ENCODE data around the gene KANK2. TPM values are rescaled to one million over a fixed set of nuclear protein-coding genes. Genes with fewer than 3 reads are reported as not detected.

KANK2 gene
- total RNA-seq, 1 donor from 2014 or later, result 55.3 TPM

GRCh38 chr19:11173516-11174155, 23.7 kb downstream of the KANK2 start:
- no peak overlapping the region for H3K27ac Mint-ChIP-seq
- H3K9me3 Mint-ChIP-seq, result no peaks in the 10 kb centered on the region
- H3K36me3 Mint-ChIP-seq, result peaks cover 9% of the 10 kb centered on the region
- no peak for DNase-seq (ENCODE audit: extremely low spot score, unreplicated experiment)
- TF ChIP-seq CTCF (conservative IDR thresholded peaks at IDR 0.05), result no peak
- H3K27me3 Mint-ChIP-seq, result no peaks in the 10 kb centered on the region
- no peaks in the 10 kb centered on the region for H3K4me1 Mint-ChIP-seq (ENCODE audit: unreplicated experiment)
- H3K4me3 Mint-ChIP-seq, result no peak overlapping the region

- H3K4me3 Mint-ChIP-seq, result no peak overlapping the region
- no peaks in the 10 kb centered on the region for H3K4me1 Mint-ChIP-seq (ENCODE audit: unreplicated experiment)
- H3K9me3 Mint-ChIP-seq, result no peaks in the 10 kb centered on the region
- no peak for DNase-seq (ENCODE audit: extremely low spot score, unreplicated experiment)
- TF ChIP-seq CTCF (conservative IDR thresholded peaks at IDR 0.05), result no peak
- no peak overlapping the region for H3K27ac Mint-ChIP-seq
- H3K36me3 Mint-ChIP-seq, result peaks cover 4% of the 10 kb centered on the region
- H3K27me3 Mint-ChIP-seq, result no peaks in the 10 kb centered on the region
These were observed 24.8 kb downstream of the KANK2 start for GRCh38 chr19:11172576-11172975.

- no peak for TF ChIP-seq CTCF (conservative IDR thresholded peaks at IDR 0.05)
- H3K9me3 Mint-ChIP-seq, result no peaks in the 10 kb centered on the region
- no peak overlapping the region for H3K4me3 Mint-ChIP-seq
- H3K4me1 Mint-ChIP-seq (ENCODE audit: unreplicated experiment), result no peaks in the 10 kb centered on the region
- no peak overlapping the region for H3K27ac Mint-ChIP-seq
- DNase-seq (ENCODE audit: extremely low spot score, unreplicated experiment), result no peak
- peaks cover 9% of the 10 kb centered on the region for H3K36me3 Mint-ChIP-seq
- H3K27me3 Mint-ChIP-seq, result no peaks in the 10 kb centered on the region
These were observed 26.2 kb downstream of the KANK2 start for GRCh38 chr19:11171144-11171543.

GRCh38 chr19:11169896-11170678, 27.3 kb downstream of the KANK2 start:
- no peak overlapping the region for H3K4me3 Mint-ChIP-seq
- TF ChIP-seq CTCF (conservative IDR thresholded peaks at IDR 0.05), result no peak
- no peaks in the 10 kb centered on the region for H3K4me1 Mint-ChIP-seq (ENCODE audit: unreplicated experiment)
- H3K27ac Mint-ChIP-seq, result no peak overlapping the region
- H3K9me3 Mint-ChIP-seq, result no peaks in the 10 kb centered on the region
- H3K36me3 Mint-ChIP-seq, result peaks cover 9% of the 10 kb centered on the region
- no peaks in the 10 kb centered on the region for H3K27me3 Mint-ChIP-seq
- DNase-seq (ENCODE audit: extremely low spot score, unreplicated experiment), result no peak

GRCh38 chr19:11168568-11168967, 28.8 kb downstream of the KANK2 start:
- Mint-ChIP-seq H3K36me3 (peaks cover 9% of the 10 kb centered on the region), H3K27me3 (no peaks in the 10 kb centered on the region), H3K27ac (no peak overlapping the region), H3K4me3 (no peak overlapping the region), H3K9me3 (no peaks in the 10 kb centered on the region), H3K4me1 (ENCODE audit: unreplicated experiment) (no peaks in the 10 kb centered on the region)
- TF ChIP-seq CTCF (conservative IDR thresholded peaks at IDR 0.05), result no peak
- DNase-seq (ENCODE audit: extremely low spot score, unreplicated experiment), result no peak

Data from type B pancreatic cell (in vitro differentiated cells).